Measurements from ENCODE around the gene ULBP3. TPM values are rescaled to one million over a fixed set of nuclear protein-coding genes. Genes with fewer than 3 reads are reported as not detected.

ULBP3 gene
- total and polyA plus RNA-seq, 2 donors (not counting 1 experiment from before 2014, with no cell fraction given): 0.10 to 0.69 TPM

DNA sequence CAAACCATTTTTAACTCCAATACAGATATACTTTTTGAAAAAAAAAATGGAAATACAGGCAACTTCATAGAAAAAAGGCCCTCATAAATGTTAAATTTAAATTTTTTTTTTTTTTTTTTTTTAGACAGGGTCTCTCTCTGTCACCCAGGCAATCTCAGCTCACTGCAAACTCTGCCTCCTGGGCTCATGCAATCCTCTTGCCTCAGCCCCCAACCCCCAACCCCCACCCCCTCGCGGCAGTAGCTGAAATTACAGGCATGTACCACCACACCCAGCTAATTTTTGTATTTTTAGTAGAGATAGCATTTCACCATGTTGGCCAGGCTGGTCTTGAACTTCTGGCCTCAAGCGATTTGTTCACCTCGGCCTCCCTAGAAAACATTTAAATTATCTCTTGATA, 12.8 kb upstream of the ULBP3 start:
- Histone ChIP-seq H3K36me3 (replicated peaks in 1 of 2; ENCODE audit: control extremely low read depth in 1 of 2, control insufficient read depth in 1 of 2, extremely low read depth in 1 of 2, insufficient read depth in 2 of 2, low read length in 1 of 2) (no peaks in the 10 kb centered on the region), H3K79me2 (ENCODE audit: control insufficient read depth, insufficient read depth, low read length) (no peaks in the 10 kb centered on the region), H3K9ac (ENCODE audit: low read length) (no peak overlapping the region), H3K4me1 (ENCODE audit: control insufficient read depth in 2 of 2, insufficient read depth in 2 of 2, low read length in 2 of 2) (peaks cover 0 to 3% of the 10 kb centered on the region in 2 donors), H3K27ac (ENCODE audit: low read length in 2 of 2) (no peak overlapping the region), H3K27me3 (replicated peaks in 1 of 4; ENCODE audit: control extremely low read depth in 1 of 4, control insufficient read depth in 3 of 4, insufficient read depth in 4 of 4, low read length in 3 of 4) (peaks cover 0 to 4% (median 3%) of the 10 kb centered on the region in 4 experiments), H3K4me3 (ENCODE audit: control extremely low read depth in 1 of 5, extremely low read depth in 1 of 5, insufficient read depth in 1 of 5, low read depth in 2 of 5, low read length in 4 of 5) (no peak overlapping the region), H3K9me3 (ENCODE audit: control extremely low read depth in 1 of 3, control insufficient read depth in 2 of 3, insufficient read depth in 1 of 3, low read length in 2 of 3) (no peaks in the 10 kb centered on the region), H4K20me1 (ENCODE audit: control insufficient read depth, insufficient read depth, low read length, poor library complexity, severe bottlenecking) (no peaks in the 10 kb centered on the region), H2AFZ (ENCODE audit: insufficient read depth, low read depth, low read length, poor library complexity, severe bottlenecking) (no peak overlapping the region), H3K4me2 (replicated peaks; ENCODE audit: low read depth, low read length, poor library complexity, severe bottlenecking) (no peak overlapping the region)
- no peak for TF ChIP-seq EZH2 (IDR thresholded peaks at IDR 0.05; ENCODE audit: borderline replicate concordance, insufficient read depth, low read depth, low read length, poor library complexity, severe bottlenecking)
- TF ChIP-seq, protein P1, sequence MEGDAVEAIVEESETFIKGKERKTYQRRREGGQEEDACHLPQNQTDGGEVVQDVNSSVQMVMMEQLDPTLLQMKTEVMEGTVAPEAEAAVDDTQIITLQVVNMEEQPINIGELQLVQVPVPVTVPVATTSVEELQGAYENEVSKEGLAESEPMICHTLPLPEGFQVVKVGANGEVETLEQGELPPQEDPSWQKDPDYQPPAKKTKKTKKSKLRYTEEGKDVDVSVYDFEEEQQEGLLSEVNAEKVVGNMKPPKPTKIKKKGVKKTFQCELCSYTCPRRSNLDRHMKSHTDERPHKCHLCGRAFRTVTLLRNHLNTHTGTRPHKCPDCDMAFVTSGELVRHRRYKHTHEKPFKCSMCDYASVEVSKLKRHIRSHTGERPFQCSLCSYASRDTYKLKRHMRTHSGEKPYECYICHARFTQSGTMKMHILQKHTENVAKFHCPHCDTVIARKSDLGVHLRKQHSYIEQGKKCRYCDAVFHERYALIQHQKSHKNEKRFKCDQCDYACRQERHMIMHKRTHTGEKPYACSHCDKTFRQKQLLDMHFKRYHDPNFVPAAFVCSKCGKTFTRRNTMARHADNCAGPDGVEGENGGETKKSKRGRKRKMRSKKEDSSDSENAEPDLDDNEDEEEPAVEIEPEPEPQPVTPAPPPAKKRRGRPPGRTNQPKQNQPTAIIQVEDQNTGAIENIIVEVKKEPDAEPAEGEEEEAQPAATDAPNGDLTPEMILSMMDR (IDR thresholded peaks at IDR 0.05): no peak
- peaks cover 38% of the 10 kb centered on the region for H3K27me3 Mint-ChIP-seq
- no peaks in the 10 kb centered on the region for H3K9me3 Mint-ChIP-seq (ENCODE audit: insufficient read depth)
- CTCF ChIA-PET: interaction anchor here (0.6 to 7.1 kb wide), 15 partner anchors 9 to 1253 kb away, joined by 3 to 71 read pairs (median 5); no protein-coding TSS in a partner anchor
- H3K4me1 Mint-ChIP-seq: peaks cover 2% of the 10 kb centered on the region
- ATAC-seq (ENCODE audit: low read depth) (no peak), DNase-seq (no peak)
- intact Hi-C loops (cut with micrococcal nuclease): loop anchor here (10.0 kb wide), 1 partner anchor 103 kb away; no protein-coding TSS in a partner anchor
- H3K4me3 Mint-ChIP-seq: no peak overlapping the region
- no peak overlapping the region for H3K27ac Mint-ChIP-seq
- POLR2A ChIA-PET: no interaction called here
- WGBS (ENCODE audit: insufficient coverage): no CpG with 5 or more reads among the region's 4 CpGs

DNA sequence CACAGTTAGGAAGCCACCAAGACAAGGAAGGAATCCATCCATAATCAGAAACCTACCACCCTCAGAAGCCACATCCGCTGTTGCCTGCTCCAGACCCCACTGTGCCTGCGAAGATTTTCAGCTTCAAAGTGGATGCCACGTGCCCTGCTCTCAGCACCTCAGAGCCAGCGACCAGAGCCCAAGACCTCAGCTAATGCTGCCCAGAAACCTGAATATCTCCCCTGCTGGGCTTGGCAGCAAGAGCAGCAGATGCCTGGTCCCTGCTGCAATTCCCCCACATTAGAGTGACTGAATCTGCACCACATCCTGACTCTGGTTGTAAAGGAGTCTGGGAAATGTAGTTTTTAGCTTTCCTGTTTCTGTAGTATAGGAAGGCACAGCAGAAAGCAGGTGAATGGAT, 10.7 kb upstream of the ULBP3 start:
- DNase-seq: no peak
- intact Hi-C loops (cut with micrococcal nuclease): loop anchor here (1.0 to 10.0 kb wide), 4 partner anchors 105 to 1245 kb away; no protein-coding TSS in a partner anchor
- no peak overlapping the region for H3K27ac Mint-ChIP-seq

More for the DNA sequence above, 10.7 kb upstream of the ULBP3 start:
- H3K4me3 Mint-ChIP-seq: no peak overlapping the region
- no peak for TF ChIP-seq EZH2 (IDR thresholded peaks at IDR 0.05; ENCODE audit: borderline replicate concordance, insufficient read depth, low read depth, low read length, poor library complexity, severe bottlenecking)
- TF ChIP-seq, protein P1 (IDR thresholded peaks at IDR 0.05): no peak
- no peaks in the 10 kb centered on the region for H3K79me2 ChIP-seq (ENCODE audit: control insufficient read depth, insufficient read depth, low read length)
- ChIA-PET CTCF (interaction anchor here (0.6 to 7.1 kb wide), 12 partner anchors 9 to 1245 kb away, joined by 3 to 98 read pairs (median 8); no protein-coding TSS in a partner anchor), POLR2A (no interaction called here)
- H3K4me3 ChIP-seq (ENCODE audit: control extremely low read depth in 1 of 5, extremely low read depth in 1 of 5, insufficient read depth in 1 of 5, low read depth in 2 of 5, low read length in 4 of 5): no peak overlapping the region
- no peak for ATAC-seq (ENCODE audit: low read depth)
- peaks cover 0 to 3% of the 10 kb centered on the region in 2 donors for H3K4me1 ChIP-seq (ENCODE audit: control insufficient read depth in 2 of 2, insufficient read depth in 2 of 2, low read length in 2 of 2)
- no peaks in the 10 kb centered on the region for H3K9me3 Mint-ChIP-seq (ENCODE audit: insufficient read depth)
- H4K20me1 ChIP-seq (ENCODE audit: control insufficient read depth, insufficient read depth, low read length, poor library complexity, severe bottlenecking): no peaks in the 10 kb centered on the region
- H3K9me3 ChIP-seq (ENCODE audit: control extremely low read depth in 1 of 3, control insufficient read depth in 2 of 3, insufficient read depth in 1 of 3, low read length in 2 of 3): no peaks in the 10 kb centered on the region
- peaks cover 33% of the 10 kb centered on the region for H3K27me3 Mint-ChIP-seq
- peaks cover 2% of the 10 kb centered on the region for H3K4me1 Mint-ChIP-seq
- peaks cover 0 to 8% (median 6%) of the 10 kb centered on the region in 4 experiments for H3K27me3 ChIP-seq (replicated peaks in 1 of 4; ENCODE audit: control extremely low read depth in 1 of 4, control insufficient read depth in 3 of 4, insufficient read depth in 4 of 4, low read length in 3 of 4)
- H3K27ac ChIP-seq (ENCODE audit: low read length in 2 of 2): no peak overlapping the region
- WGBS (ENCODE audit: insufficient coverage): 64% methylated on average over 4 of the region's 4 CpGs
- no peaks in the 10 kb centered on the region for H3K36me3 ChIP-seq (replicated peaks in 1 of 2; ENCODE audit: control extremely low read depth in 1 of 2, control insufficient read depth in 1 of 2, extremely low read depth in 1 of 2, insufficient read depth in 2 of 2, low read length in 1 of 2)
- H2AFZ ChIP-seq (ENCODE audit: insufficient read depth, low read depth, low read length, poor library complexity, severe bottlenecking): no peak overlapping the region
- no peak overlapping the region for H3K9ac ChIP-seq (ENCODE audit: low read length)
- H3K4me2 ChIP-seq (replicated peaks; ENCODE audit: low read depth, low read length, poor library complexity, severe bottlenecking): no peak overlapping the region
